HG03097 (cell line): ENCODE results near the gene POLD3.

Source experiments
- ATAC-seq: cut with Tn5 transposase; IDR thresholded peaks from one replicate; pipeline ENCODE4 v1.9.1; 2021; ENCODE audit not compliant: unreplicated experiment, low FRiP score

POLD3 gene

GRCh38 chr11:74592441-74593362 lies at the start of gene POLD3:
Gene POLD3, plus strand, starts transcription at chr11:74592582. Its CDS starts 77 bp downstream, at chr11:74592659.
- ATAC-seq = peak; percentile 88

- ATAC-seq = no peak
Observed at GRCh38 chr11:74543991-74544390, 48.4 kb upstream of the POLD3 start.

- no peak for ATAC-seq
Observed at GRCh38 chr11:74546752-74547151, 45.6 kb upstream of the POLD3 start.

- no peak for ATAC-seq
Observed at GRCh38 chr11:74550991-74551753, 41.2 kb upstream of the POLD3 start.

- ATAC-seq = no peak
Observed at GRCh38 chr11:74551754-74552145, 40.6 kb upstream of the POLD3 start.

- ATAC-seq = no peak
Observed at GRCh38 chr11:74557526-74557925, 34.9 kb upstream of the POLD3 start.

- no peak for ATAC-seq
Observed at GRCh38 chr11:74559110-74559933, 33.1 kb upstream of the POLD3 start.

GRCh38 chr11:74559934-74560309 lies 32.5 kb upstream of the POLD3 start:
- no peak for ATAC-seq

- no peak for ATAC-seq
Observed at GRCh38 chr11:74566146-74566960, 26.0 kb upstream of the POLD3 start.

- ATAC-seq = no peak
Observed at GRCh38 chr11:74568028-74568427, 24.4 kb upstream of the POLD3 start.

- no peak for ATAC-seq
Observed at GRCh38 chr11:74570266-74571061, 21.9 kb upstream of the POLD3 start.

GRCh38 chr11:74571062-74571399 lies 21.4 kb upstream of the POLD3 start:
- no peak for ATAC-seq

- no peak for ATAC-seq
Observed at GRCh38 chr11:74572349-74572748, 20.0 kb upstream of the POLD3 start.

GRCh38 chr11:74574563-74574962 lies 17.8 kb upstream of the POLD3 start:
- ATAC-seq = no peak

GRCh38 chr11:74575999-74576398 lies 16.4 kb upstream of the POLD3 start:
- no peak for ATAC-seq

GRCh38 chr11:74577181-74577580 lies 15.2 kb upstream of the POLD3 start:
- no peak for ATAC-seq

- ATAC-seq = no peak
Observed at GRCh38 chr11:74577624-74578396, 14.6 kb upstream of the POLD3 start.

GRCh38 chr11:74579577-74580270 lies 12.7 kb upstream of the POLD3 start:
- no peak for ATAC-seq
